Dedifferentiated amniotic fluid mesenchymal stem cell (primary cell): ENCODE results near the gene SUV39H1.
A peak's percentile ranks its signal among the peaks of the same experiment; 100 is the strongest.

ENCODE experiments used
- DNase-seq: peaks from one replicate; pipeline ENCODE4 v3.0.0-alpha.2; 2016; ENCODE audit errors: extremely low spot score

The SUV39H1 gene

GRCh38 chrX:48713847-48714246, 17.3 kb downstream of the SUV39H1 start:
- DNase-seq, result no peak

- DNase-seq, result no peak
Measured at GRCh38 chrX:48714573-48714972, 18.0 kb downstream of the SUV39H1 start.

GRCh38 chrX:48715072-48715471, 18.5 kb downstream of the SUV39H1 start:
- DNase-seq, result no peak

- no peak for DNase-seq
Measured at GRCh38 chrX:48715876-48716502, 19.5 kb downstream of the SUV39H1 start.

- no peak for DNase-seq
Measured at GRCh38 chrX:48719958-48720357, 23.4 kb downstream of the SUV39H1 start.

- no peak for DNase-seq
Measured at GRCh38 chrX:48720577-48721250, 24.2 kb downstream of the SUV39H1 start.

GRCh38 chrX:48721916-48722315, 25.4 kb downstream of the SUV39H1 start:
- no peak for DNase-seq

GRCh38 chrX:48726596-48726995, 30.1 kb downstream of the SUV39H1 start:
- DNase-seq, result no peak

GRCh38 chrX:48728653-48729052, 32.1 kb downstream of the SUV39H1 start:
- DNase-seq, result no peak

GRCh38 chrX:48736303-48736702, 39.8 kb downstream of the SUV39H1 start:
- no peak for DNase-seq

GRCh38 chrX:48736878-48737212, 40.3 kb downstream of the SUV39H1 start:
- no peak for DNase-seq

GRCh38 chrX:48737213-48737938, 40.8 kb downstream of the SUV39H1 start:
- peak; percentile 96 for DNase-seq

- no peak for DNase-seq
Measured at GRCh38 chrX:48737940-48738339, 41.4 kb downstream of the SUV39H1 start.

GRCh38 chrX:48741834-48742233, 45.3 kb downstream of the SUV39H1 start:
- DNase-seq, result no peak

- DNase-seq, result no peak
Measured at GRCh38 chrX:48745222-48745621, 48.7 kb downstream of the SUV39H1 start.

GRCh38 chrX:48747415-48748016, 51.0 kb downstream of the SUV39H1 start:
- DNase-seq, result no peak

- no peak for DNase-seq
Measured at GRCh38 chrX:48749182-48749581, 52.6 kb downstream of the SUV39H1 start.

GRCh38 chrX:48751343-48751742, 54.8 kb downstream of the SUV39H1 start:
- DNase-seq, result no peak

GRCh38 chrX:48752498-48752897, 56.0 kb downstream of the SUV39H1 start:
- no peak for DNase-seq

GRCh38 chrX:48753708-48754228, 57.2 kb downstream of the SUV39H1 start:
- no peak for DNase-seq

GRCh38 chrX:48754238-48754637, 57.7 kb downstream of the SUV39H1 start:
- DNase-seq, result no peak
